Ovary (tissue), 9 donors: ENCODE data around the gene CDAN1. TPM values are rescaled to one million over a fixed set of nuclear protein-coding genes. Genes with fewer than 3 reads are reported as not detected.

Source experiments
- DNase-seq, 5 donors: peaks; one replicate each; pipeline ENCODE4 v3.0.0-alpha.2; 2019 to 2020
- H3K27ac ChIP-seq, 2 donors: fragments of 200-600 bp; one replicate each; pipeline versions ENCODE4 v1.5.1 to v1.8.0; 2019 to 2022
- H3K27me3 ChIP-seq: fragments of 200-600 bp; one replicate; pipeline ENCODE4 v1.8.0; 2022
- H3K36me3 ChIP-seq: fragments of 200-600 bp; sonication (generic); one replicate; pipeline ENCODE4 v1.5.1; 2019
- H3K4me1 ChIP-seq: one replicate; pipeline ENCODE4 v1.8.1; 2013; ENCODE audit warnings: mild to moderate bottlenecking, moderate library complexity; ENCODE audit not compliant: insufficient read depth
- H3K4me3 ChIP-seq: fragments of 200-600 bp; sonication (generic); one replicate; pipeline ENCODE4 v1.5.1; 2017
- H3K9me3 ChIP-seq, 2 donors: fragments of 200-600 bp in 1 of 2; sonication (generic) in 1 of 2; one replicate each; pipeline versions ENCODE4 v1.5.1 to v1.8.1; 2013 to 2019; ENCODE audit warnings: mild to moderate bottlenecking in 1 of 2, moderate library complexity in 1 of 2
- EP300 ChIP-seq: sonication (generic); formaldehyde crosslinking; IDR thresholded peaks from one replicate; pipeline ENCODE4 v1.6.1; 2017; ENCODE audit warnings: antibody characterized with exemption
- POLR2A ChIP-seq: fragments of 450-650 bp; IDR thresholded peaks from one replicate; pipeline ENCODE4 v1.6.1; 2017; ENCODE audit warnings: antibody characterized with exemption, mild to moderate bottlenecking, moderate library complexity
- WGBS, 3 donors: extraction: QIAGEN DNeasy Blood & Tissue Kit in 1 of 3; methylation state at CpG; one replicate each; pipeline versions ENCODE4 v1.1.5 to v1.1.7; 2013 to 2017; 5-methylcytosine and 5-hydroxymethylcytosine counted together
- intact Hi-C, 4 donors: fragments of 100-400 bp; cut with DNase I; formaldehyde crosslinking; loops; one replicate each; pipeline versions ENCODE4 v1.11.0 to v1.15.1; 2022 to 2023
- polyA plus RNA-seq, 2 donors: library from polyadenylated mRNA; stranded (reverse); fragments of 200-250 nt in 1 of 2; fragments of 350-450 nt in 1 of 2; fragmentation: Illumina TruSeq in 1 of 2; extraction: RNeasy Lipid Tissue Mini Kit (QIAGEN cat#74804) in 1 of 2; gene quantifications; one replicate each; pipeline ENCODE4 v1.2.3, GENCODE V29; 2013 to 2014
- total RNA-seq, 7 donors: library from RNA; depleted of rRNA in 2 of 7; stranded (reverse); fragments of >200 nt in 2 of 7; fragmentation: NEBNext Ultra II Directional in 3 of 7; extraction: Animal tissue kit (Norgen Biotek cat#: 25700) in 3 of 7; gene quantifications; one replicate each; pipeline versions ENCODE4 v1.1.0 to v1.2.4, GENCODE V29; 2016 to 2023
- TF ChIP-seq, protein P1 (sequence below), 3 donors: fragments of 450-650 bp in 2 of 3; fragments of 200-600 bp in 1 of 3; IDR thresholded peaks; one replicate each; pipeline versions ENCODE4 v1.5.1 to v1.8.0; 2016 to 2022; ENCODE audit warnings: antibody characterized with exemption in 3 of 3, mild to moderate bottlenecking in 1 of 3
- donor health status: DM: no; HTN: no; CAD: no; lungs with moderate emphysema.
- donor health status: DM: no; HTN: no; CAD: no.
- donor health status: Bipolar disorder and iron deficiency.
- donor health status: DM: yes; HTN: yes; CAD: no.
- donor health status: DM: no; HTN: no; CAD: no.
- donor health status: DM: yes; HTN: yes; CAD: no.

Gene CDAN1
- total and polyA plus RNA-seq, 9 donors = 7.5 to 50.6 (median 25.9) TPM

- TF ChIP-seq, protein P1, sequence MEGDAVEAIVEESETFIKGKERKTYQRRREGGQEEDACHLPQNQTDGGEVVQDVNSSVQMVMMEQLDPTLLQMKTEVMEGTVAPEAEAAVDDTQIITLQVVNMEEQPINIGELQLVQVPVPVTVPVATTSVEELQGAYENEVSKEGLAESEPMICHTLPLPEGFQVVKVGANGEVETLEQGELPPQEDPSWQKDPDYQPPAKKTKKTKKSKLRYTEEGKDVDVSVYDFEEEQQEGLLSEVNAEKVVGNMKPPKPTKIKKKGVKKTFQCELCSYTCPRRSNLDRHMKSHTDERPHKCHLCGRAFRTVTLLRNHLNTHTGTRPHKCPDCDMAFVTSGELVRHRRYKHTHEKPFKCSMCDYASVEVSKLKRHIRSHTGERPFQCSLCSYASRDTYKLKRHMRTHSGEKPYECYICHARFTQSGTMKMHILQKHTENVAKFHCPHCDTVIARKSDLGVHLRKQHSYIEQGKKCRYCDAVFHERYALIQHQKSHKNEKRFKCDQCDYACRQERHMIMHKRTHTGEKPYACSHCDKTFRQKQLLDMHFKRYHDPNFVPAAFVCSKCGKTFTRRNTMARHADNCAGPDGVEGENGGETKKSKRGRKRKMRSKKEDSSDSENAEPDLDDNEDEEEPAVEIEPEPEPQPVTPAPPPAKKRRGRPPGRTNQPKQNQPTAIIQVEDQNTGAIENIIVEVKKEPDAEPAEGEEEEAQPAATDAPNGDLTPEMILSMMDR (IDR thresholded peaks at IDR 0.05) = no peak
- no peak for TF ChIP-seq POLR2A
- TF ChIP-seq EP300 = no peak
- Histone ChIP-seq H3K27me3 (no peaks in the 10 kb centered on the region), H3K9me3 (no peaks in the 10 kb centered on the region), H3K4me1 (peaks cover 2% of the 10 kb centered on the region), H3K27ac (no peak overlapping the region), H3K4me3 (no peak overlapping the region), H3K36me3 (no peaks in the 10 kb centered on the region)
- 84 to 85% (median 85%) methylated on average over 15 of the region's 15 CpGs for WGBS, 3 donors
- intact Hi-C loops = loop anchor here in 2 of 4 donors (10.0 kb wide), 1 partner anchor 193 kb away; the partner anchor contains the start of gene TTBK2 (in 2 of the 2)
- DNase-seq = no peak
Observed at GRCh38 chr15:42732095-42732827, 4.7 kb downstream of the CDAN1 start.

DNA sequence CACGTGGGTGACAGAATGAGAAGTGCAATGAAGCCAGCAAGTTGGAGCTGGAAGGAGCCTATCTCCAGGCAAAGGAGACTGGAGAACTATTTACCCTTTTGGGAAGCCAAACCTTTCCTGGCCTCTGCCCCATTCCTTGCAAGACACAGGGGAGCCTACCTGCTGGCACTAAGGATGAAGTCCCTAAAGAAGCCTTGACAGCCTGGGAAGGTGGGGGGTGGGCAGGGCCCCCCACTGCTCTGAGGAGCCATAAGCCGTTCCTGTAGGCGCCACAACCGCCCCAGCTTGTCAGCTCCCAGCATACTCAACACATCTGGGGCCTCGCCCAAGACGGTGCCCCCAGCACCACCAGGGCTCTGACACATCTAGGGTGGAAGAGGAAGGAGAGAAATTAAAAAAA, 5.5 kb downstream of the CDAN1 start:
- TF ChIP-seq POLR2A = no peak
- TF ChIP-seq, protein P1 (IDR thresholded peaks at IDR 0.05) = no peak
- TF ChIP-seq EP300 = no peak
- intact Hi-C loops = loop anchor here in 2 of 4 donors (10.0 kb wide), 1 partner anchor 193 kb away; the partner anchor contains the start of gene TTBK2 (in 2 of the 2)
- no peaks in the 10 kb centered on the region for H3K27me3 ChIP-seq
- WGBS, 3 donors = 73 to 81% (median 76%) methylated on average over 6 of the region's 6 CpGs
- no peak overlapping the region for H3K4me3 ChIP-seq
- no peak for DNase-seq
- no peaks in the 10 kb centered on the region for H3K36me3 ChIP-seq
- no peaks in the 10 kb centered on the region for H3K9me3 ChIP-seq
- H3K4me1 ChIP-seq = peaks cover 2% of the 10 kb centered on the region
- no peak overlapping the region for H3K27ac ChIP-seq

DNA sequence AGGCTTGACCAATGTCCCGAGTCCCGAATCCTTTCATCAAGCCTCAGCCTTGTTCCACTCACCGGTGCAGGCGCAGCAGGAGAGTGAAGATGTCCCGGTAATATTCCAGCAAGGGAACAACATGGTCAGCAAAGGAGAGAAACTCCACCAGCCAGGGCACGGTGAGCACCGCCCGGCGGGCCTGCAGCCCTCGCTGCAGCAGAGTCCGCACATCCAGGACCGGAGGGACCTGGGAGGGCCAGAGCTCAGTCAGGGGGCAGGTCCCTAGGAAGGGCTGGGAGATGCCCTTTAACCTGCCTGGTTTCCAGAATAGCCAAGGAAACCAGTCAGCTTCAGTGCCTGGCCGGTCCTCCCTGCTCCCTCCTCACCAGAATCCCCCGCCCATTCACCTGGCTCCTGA, 6.4 kb downstream of the CDAN1 start:
- intact Hi-C loops = loop anchor here in 2 of 4 donors (10.0 kb wide), 1 partner anchor 194 kb away; the partner anchor contains the start of gene TTBK2 (in 2 of the 2)
- no peaks in the 10 kb centered on the region for H3K36me3 ChIP-seq

GRCh38 chr15:42730135-42730534, 6.8 kb downstream of the CDAN1 start:
- no peaks in the 10 kb centered on the region for H3K4me1 ChIP-seq
- no peaks in the 10 kb centered on the region for H3K27me3 ChIP-seq
- WGBS, 3 donors = 82 to 85% (median 82%) methylated on average over 8 of the region's 8 CpGs
- H3K36me3 ChIP-seq = no peaks in the 10 kb centered on the region
- no peak overlapping the region for H3K27ac ChIP-seq
- TF ChIP-seq, protein P1 (IDR thresholded peaks at IDR 0.05) = no peak
- TF ChIP-seq POLR2A = no peak
- no peak for TF ChIP-seq EP300
- no peak for DNase-seq
- H3K4me3 ChIP-seq = no peak overlapping the region
- intact Hi-C loops = loop anchor here in 2 of 4 donors (10.0 kb wide), 1 partner anchor 195 kb away; the partner anchor contains the start of gene TTBK2 (in 2 of the 2)
- no peaks in the 10 kb centered on the region for H3K9me3 ChIP-seq

More for the DNA sequence above, 6.4 kb downstream of the CDAN1 start:
- no peaks in the 10 kb centered on the region for H3K4me1 ChIP-seq
- no peak overlapping the region for H3K4me3 ChIP-seq
- DNase-seq = no peak
- TF ChIP-seq POLR2A (no peak), EP300 (no peak)
- TF ChIP-seq, protein P1 (IDR thresholded peaks at IDR 0.05) = no peak
- no peak overlapping the region for H3K27ac ChIP-seq
- no peaks in the 10 kb centered on the region for H3K27me3 ChIP-seq
- WGBS, 3 donors = 88 to 91% (median 88%) methylated on average over 13 to 14 of the region's 14 CpGs
- H3K9me3 ChIP-seq = no peaks in the 10 kb centered on the region
